ENCODE results near the gene FASLG. TPM values are rescaled to one million over a fixed set of nuclear protein-coding genes. Genes with fewer than 3 reads are reported as not detected.

Gene FASLG
- total RNA-seq, 1 experiment from 2014 or later: not detected

DNA sequence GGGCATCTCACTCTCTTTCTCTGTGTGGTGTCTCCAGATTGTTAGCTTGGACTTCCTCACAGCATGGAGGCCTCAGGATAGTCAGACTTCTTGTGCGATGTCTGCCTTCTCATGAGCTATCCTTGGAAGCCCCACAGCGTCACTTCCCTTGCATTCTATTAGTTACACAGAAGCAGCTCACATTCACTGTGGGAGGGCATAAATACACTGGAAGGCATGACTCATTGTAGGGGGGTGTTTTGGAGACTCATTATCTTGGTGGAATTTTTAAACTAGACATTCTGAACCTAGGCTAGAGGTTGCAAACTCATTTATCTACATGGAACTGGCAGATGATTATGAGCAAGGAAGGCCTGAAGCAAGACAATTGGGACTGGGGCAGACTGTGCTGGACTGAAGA lies 21.4 kb upstream of the FASLG start:
- Mint-ChIP-seq H3K27me3 (ENCODE audit: low read depth) (no peaks in the 10 kb centered on the region), H3K4me3 (no peak overlapping the region), H3K9me3 (peaks cover 14% of the 10 kb centered on the region), H3K27ac (no peak overlapping the region), H3K4me1 (peaks cover 18% of the 10 kb centered on the region), H3K36me3 (peaks cover under 1% of the 10 kb centered on the region; the same call in 1 of the 2 replicates)
- ChIA-PET POLR2A (no interaction called here), CTCF (no interaction called here)
- ATAC-seq (no peak), DNase-seq (ENCODE audit: low spot score) (no peak)
- TF ChIP-seq ZNF121 (CRISPR knock-in tag; IDR thresholded peaks at IDR 0.05) (no peak), NFYB (CRISPR knock-in tag; conservative IDR thresholded peaks at IDR 0.05; ENCODE audit: low read depth) (no peak), NFE2L1 (CRISPR knock-in tag; IDR thresholded peaks at IDR 0.05) (no peak), CBFB (CRISPR knock-in tag; IDR thresholded peaks at IDR 0.05; ENCODE audit: low read depth) (no peak), SOX15 (CRISPR knock-in tag; IDR thresholded peaks at IDR 0.05) (no peak)
- TF ChIP-seq, protein P1, sequence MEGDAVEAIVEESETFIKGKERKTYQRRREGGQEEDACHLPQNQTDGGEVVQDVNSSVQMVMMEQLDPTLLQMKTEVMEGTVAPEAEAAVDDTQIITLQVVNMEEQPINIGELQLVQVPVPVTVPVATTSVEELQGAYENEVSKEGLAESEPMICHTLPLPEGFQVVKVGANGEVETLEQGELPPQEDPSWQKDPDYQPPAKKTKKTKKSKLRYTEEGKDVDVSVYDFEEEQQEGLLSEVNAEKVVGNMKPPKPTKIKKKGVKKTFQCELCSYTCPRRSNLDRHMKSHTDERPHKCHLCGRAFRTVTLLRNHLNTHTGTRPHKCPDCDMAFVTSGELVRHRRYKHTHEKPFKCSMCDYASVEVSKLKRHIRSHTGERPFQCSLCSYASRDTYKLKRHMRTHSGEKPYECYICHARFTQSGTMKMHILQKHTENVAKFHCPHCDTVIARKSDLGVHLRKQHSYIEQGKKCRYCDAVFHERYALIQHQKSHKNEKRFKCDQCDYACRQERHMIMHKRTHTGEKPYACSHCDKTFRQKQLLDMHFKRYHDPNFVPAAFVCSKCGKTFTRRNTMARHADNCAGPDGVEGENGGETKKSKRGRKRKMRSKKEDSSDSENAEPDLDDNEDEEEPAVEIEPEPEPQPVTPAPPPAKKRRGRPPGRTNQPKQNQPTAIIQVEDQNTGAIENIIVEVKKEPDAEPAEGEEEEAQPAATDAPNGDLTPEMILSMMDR (IDR thresholded peaks at IDR 0.05): no peak
- TF ChIP-seq, protein P2, sequence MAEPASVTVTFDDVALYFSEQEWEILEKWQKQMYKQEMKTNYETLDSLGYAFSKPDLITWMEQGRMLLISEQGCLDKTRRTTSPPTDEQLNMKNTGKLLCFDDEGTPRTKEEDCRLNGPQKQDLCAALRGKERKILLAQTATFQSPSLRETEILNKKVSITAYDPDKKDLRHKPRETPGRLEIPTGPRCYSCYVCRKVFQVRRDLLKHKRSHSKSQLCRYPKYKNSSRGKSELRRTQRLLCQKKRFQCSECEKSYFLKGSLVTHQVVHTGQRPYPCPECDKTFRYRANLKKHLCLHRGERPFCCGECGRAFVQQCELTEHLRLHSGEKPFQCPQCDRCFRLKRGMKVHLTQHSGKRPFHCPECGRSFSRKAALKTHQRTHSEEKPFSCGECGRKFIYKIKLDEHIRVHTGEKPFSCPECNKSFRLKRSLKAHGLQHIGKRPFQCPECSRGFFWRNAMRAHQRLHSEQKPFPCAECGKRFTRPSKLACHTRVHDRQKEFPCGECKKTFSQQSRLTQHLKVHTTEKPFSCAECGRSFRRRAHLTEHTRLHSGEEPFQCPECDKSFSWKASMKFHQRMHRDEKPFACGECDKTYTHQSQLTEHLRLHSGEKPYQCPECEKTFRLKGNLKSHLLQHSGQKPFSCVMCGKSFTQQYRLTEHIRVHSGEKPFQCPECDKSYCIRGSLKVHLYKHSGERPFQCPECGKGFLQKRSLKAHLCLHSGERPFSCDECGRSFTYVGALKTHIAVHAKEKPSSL (CRISPR knock-in tag; conservative IDR thresholded peaks at IDR 0.05): no peak
- TF ChIP-seq, protein P3, sequence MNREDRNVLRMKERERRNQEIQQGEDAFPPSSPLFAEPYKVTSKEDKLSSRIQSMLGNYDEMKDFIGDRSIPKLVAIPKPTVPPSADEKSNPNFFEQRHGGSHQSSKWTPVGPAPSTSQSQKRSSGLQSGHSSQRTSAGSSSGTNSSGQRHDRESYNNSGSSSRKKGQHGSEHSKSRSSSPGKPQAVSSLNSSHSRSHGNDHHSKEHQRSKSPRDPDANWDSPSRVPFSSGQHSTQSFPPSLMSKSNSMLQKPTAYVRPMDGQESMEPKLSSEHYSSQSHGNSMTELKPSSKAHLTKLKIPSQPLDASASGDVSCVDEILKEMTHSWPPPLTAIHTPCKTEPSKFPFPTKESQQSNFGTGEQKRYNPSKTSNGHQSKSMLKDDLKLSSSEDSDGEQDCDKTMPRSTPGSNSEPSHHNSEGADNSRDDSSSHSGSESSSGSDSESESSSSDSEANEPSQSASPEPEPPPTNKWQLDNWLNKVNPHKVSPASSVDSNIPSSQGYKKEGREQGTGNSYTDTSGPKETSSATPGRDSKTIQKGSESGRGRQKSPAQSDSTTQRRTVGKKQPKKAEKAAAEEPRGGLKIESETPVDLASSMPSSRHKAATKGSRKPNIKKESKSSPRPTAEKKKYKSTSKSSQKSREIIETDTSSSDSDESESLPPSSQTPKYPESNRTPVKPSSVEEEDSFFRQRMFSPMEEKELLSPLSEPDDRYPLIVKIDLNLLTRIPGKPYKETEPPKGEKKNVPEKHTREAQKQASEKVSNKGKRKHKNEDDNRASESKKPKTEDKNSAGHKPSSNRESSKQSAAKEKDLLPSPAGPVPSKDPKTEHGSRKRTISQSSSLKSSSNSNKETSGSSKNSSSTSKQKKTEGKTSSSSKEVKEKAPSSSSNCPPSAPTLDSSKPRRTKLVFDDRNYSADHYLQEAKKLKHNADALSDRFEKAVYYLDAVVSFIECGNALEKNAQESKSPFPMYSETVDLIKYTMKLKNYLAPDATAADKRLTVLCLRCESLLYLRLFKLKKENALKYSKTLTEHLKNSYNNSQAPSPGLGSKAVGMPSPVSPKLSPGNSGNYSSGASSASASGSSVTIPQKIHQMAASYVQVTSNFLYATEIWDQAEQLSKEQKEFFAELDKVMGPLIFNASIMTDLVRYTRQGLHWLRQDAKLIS (CRISPR knock-in tag; IDR thresholded peaks at IDR 0.05; ENCODE audit: borderline replicate concordance): no peak
- TF ChIP-seq, protein P4, sequence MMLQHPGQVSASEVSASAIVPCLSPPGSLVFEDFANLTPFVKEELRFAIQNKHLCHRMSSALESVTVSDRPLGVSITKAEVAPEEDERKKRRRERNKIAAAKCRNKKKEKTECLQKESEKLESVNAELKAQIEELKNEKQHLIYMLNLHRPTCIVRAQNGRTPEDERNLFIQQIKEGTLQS (CRISPR knock-in tag; conservative IDR thresholded peaks at IDR 0.05): no peak
- TF ChIP-seq, protein P5, sequence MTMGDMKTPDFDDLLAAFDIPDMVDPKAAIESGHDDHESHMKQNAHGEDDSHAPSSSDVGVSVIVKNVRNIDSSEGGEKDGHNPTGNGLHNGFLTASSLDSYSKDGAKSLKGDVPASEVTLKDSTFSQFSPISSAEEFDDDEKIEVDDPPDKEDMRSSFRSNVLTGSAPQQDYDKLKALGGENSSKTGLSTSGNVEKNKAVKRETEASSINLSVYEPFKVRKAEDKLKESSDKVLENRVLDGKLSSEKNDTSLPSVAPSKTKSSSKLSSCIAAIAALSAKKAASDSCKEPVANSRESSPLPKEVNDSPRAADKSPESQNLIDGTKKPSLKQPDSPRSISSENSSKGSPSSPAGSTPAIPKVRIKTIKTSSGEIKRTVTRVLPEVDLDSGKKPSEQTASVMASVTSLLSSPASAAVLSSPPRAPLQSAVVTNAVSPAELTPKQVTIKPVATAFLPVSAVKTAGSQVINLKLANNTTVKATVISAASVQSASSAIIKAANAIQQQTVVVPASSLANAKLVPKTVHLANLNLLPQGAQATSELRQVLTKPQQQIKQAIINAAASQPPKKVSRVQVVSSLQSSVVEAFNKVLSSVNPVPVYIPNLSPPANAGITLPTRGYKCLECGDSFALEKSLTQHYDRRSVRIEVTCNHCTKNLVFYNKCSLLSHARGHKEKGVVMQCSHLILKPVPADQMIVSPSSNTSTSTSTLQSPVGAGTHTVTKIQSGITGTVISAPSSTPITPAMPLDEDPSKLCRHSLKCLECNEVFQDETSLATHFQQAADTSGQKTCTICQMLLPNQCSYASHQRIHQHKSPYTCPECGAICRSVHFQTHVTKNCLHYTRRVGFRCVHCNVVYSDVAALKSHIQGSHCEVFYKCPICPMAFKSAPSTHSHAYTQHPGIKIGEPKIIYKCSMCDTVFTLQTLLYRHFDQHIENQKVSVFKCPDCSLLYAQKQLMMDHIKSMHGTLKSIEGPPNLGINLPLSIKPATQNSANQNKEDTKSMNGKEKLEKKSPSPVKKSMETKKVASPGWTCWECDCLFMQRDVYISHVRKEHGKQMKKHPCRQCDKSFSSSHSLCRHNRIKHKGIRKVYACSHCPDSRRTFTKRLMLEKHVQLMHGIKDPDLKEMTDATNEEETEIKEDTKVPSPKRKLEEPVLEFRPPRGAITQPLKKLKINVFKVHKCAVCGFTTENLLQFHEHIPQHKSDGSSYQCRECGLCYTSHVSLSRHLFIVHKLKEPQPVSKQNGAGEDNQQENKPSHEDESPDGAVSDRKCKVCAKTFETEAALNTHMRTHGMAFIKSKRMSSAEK (CRISPR knock-in tag; IDR thresholded peaks at IDR 0.05; ENCODE audit: borderline replicate concordance): no peak
- TF ChIP-seq, protein P6, sequence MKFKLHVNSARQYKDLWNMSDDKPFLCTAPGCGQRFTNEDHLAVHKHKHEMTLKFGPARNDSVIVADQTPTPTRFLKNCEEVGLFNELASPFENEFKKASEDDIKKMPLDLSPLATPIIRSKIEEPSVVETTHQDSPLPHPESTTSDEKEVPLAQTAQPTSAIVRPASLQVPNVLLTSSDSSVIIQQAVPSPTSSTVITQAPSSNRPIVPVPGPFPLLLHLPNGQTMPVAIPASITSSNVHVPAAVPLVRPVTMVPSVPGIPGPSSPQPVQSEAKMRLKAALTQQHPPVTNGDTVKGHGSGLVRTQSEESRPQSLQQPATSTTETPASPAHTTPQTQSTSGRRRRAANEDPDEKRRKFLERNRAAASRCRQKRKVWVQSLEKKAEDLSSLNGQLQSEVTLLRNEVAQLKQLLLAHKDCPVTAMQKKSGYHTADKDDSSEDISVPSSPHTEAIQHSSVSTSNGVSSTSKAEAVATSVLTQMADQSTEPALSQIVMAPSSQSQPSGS (CRISPR knock-in tag; IDR thresholded peaks at IDR 0.05; ENCODE audit: borderline replicate concordance, low read depth): no peak
- TF ChIP-seq, protein P7, sequence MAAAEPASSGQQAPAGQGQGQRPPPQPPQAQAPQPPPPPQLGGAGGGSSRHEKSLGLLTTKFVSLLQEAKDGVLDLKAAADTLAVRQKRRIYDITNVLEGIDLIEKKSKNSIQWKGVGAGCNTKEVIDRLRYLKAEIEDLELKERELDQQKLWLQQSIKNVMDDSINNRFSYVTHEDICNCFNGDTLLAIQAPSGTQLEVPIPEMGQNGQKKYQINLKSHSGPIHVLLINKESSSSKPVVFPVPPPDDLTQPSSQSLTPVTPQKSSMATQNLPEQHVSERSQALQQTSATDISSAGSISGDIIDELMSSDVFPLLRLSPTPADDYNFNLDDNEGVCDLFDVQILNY (CRISPR knock-in tag; IDR thresholded peaks at IDR 0.05): no peak
- TF ChIP-seq, protein P8, sequence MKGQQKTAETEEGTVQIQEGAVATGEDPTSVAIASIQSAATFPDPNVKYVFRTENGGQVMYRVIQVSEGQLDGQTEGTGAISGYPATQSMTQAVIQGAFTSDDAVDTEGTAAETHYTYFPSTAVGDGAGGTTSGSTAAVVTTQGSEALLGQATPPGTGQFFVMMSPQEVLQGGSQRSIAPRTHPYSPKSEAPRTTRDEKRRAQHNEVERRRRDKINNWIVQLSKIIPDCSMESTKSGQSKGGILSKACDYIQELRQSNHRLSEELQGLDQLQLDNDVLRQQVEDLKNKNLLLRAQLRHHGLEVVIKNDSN (CRISPR knock-in tag; IDR thresholded peaks at IDR 0.05): no peak
- TF ChIP-seq, protein P9, sequence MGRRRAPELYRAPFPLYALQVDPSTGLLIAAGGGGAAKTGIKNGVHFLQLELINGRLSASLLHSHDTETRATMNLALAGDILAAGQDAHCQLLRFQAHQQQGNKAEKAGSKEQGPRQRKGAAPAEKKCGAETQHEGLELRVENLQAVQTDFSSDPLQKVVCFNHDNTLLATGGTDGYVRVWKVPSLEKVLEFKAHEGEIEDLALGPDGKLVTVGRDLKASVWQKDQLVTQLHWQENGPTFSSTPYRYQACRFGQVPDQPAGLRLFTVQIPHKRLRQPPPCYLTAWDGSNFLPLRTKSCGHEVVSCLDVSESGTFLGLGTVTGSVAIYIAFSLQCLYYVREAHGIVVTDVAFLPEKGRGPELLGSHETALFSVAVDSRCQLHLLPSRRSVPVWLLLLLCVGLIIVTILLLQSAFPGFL (CRISPR knock-in tag; IDR thresholded peaks at IDR 0.05; ENCODE audit: borderline replicate concordance): no peak

All from WTC11 (cell line).